WERI-Rb-1 (cell line): ENCODE measurements around the gene PAK1.
"Not testable (repeated sequence)": the region's sequence is repeated elsewhere in the genome, so short reads cannot be mapped to it uniquely, and the experiment has no call there.

Experiments
- DNase-seq: peaks from one replicate; pipeline ENCODE4 v3.0.0-alpha.2; 2020
- H3K27ac ChIP-seq: fragments of 250-450 bp; sonication (Bioruptor Pico); 2 replicates; pipeline ENCODE4 v1.5.1; 2020; ENCODE audit warnings: mild to moderate bottlenecking, moderate library complexity
- H3K27me3 ChIP-seq: fragments of 250-450 bp; sonication (Bioruptor Pico); 2 replicates; pipeline ENCODE4 v1.5.1; 2021; ENCODE audit warnings: mild to moderate bottlenecking, low read depth, moderate library complexity; ENCODE audit not compliant: insufficient read depth, severe bottlenecking
- H3K36me3 ChIP-seq: fragments of 250-450 bp; sonication (Bioruptor Pico); 2 replicates; pipeline ENCODE4 v1.5.1; 2020; ENCODE audit warnings: mild to moderate bottlenecking, moderate library complexity
- H3K4me3 ChIP-seq: 2 replicates; pipeline ENCODE4 v1.5.1; 2011; ENCODE audit warnings: low read depth, mild to moderate bottlenecking, control low read depth, low read length
- H3K9me3 ChIP-seq: fragments of 250-450 bp; sonication (Bioruptor Pico); 2 replicates; pipeline ENCODE4 v1.5.1; 2021; ENCODE audit warnings: mild to moderate bottlenecking, moderate library complexity; ENCODE audit not compliant: severe bottlenecking
- CTCF ChIP-seq: IDR thresholded peaks from 2 replicates; pipeline ENCODE4 v1.5.1; 2011; ENCODE audit warnings: low read depth, mild to moderate bottlenecking, control low read depth, inconsistent platforms, low read length

The PAK1 gene

GRCh38 chr11:77497368-77497767 lies 23.5 kb upstream of the PAK1 start:
- Histone ChIP-seq H3K27ac (no peak overlapping the region), H3K36me3 (no peaks in the 10 kb centered on the region), H3K9me3 (no peaks in the 10 kb centered on the region), H3K27me3 (no peaks in the 10 kb centered on the region), H3K4me3 (no peak overlapping the region)
- no peak for TF ChIP-seq CTCF
- DNase-seq, result no peak

GRCh38 chr11:77495526-77495925 lies 21.6 kb upstream of the PAK1 start:
- H3K27ac ChIP-seq, result no peak overlapping the region
- H3K36me3 ChIP-seq, result no peaks in the 10 kb centered on the region
- no peaks in the 10 kb centered on the region for H3K27me3 ChIP-seq
- H3K4me3 ChIP-seq, result no peak overlapping the region
- no peak for TF ChIP-seq CTCF
- no peak for DNase-seq
- no peaks in the 10 kb centered on the region for H3K9me3 ChIP-seq

GRCh38 chr11:77490035-77490434 lies 16.1 kb upstream of the PAK1 start:
- not testable (repeated sequence) for H3K36me3 ChIP-seq, DNase-seq, H3K27me3 ChIP-seq, H3K4me3 ChIP-seq, H3K9me3 ChIP-seq, H3K27ac ChIP-seq

GRCh38 chr11:77487790-77488189 lies 13.9 kb upstream of the PAK1 start:
- no peaks in the 10 kb centered on the region for H3K36me3 ChIP-seq
- H3K9me3 ChIP-seq, result no peaks in the 10 kb centered on the region
- no peaks in the 10 kb centered on the region for H3K27me3 ChIP-seq
- no peak overlapping the region for H3K4me3 ChIP-seq
- DNase-seq, result no peak
- H3K27ac ChIP-seq, result no peak overlapping the region
- TF ChIP-seq CTCF, result no peak

- DNase-seq, result no peak
- no peak overlapping the region for H3K27ac ChIP-seq
Observed at GRCh38 chr11:77479746-77480352, 6.0 kb upstream of the PAK1 start.

GRCh38 chr11:77475206-77475605 lies 1.3 kb upstream of the PAK1 start:
- Histone ChIP-seq H3K36me3 (no peaks in the 10 kb centered on the region), H3K4me3 (no peak overlapping the region), H3K27me3 (no peaks in the 10 kb centered on the region), H3K27ac (no peak overlapping the region), H3K9me3 (no peaks in the 10 kb centered on the region)
- no peak for TF ChIP-seq CTCF
- DNase-seq, result no peak

More at GRCh38 chr11:77479746-77480352, 6.0 kb upstream of the PAK1 start:
- Histone ChIP-seq H3K9me3 (no peaks in the 10 kb centered on the region), H3K4me3 (no peak overlapping the region), H3K27me3 (no peaks in the 10 kb centered on the region), H3K36me3 (no peaks in the 10 kb centered on the region)
- no peak for TF ChIP-seq CTCF
